GM12878 (cell line): ENCODE results near the gene PDE7B. TPM values are rescaled to one million over a fixed set of nuclear protein-coding genes. Genes with fewer than 3 reads are reported as not detected.

Experiments
- ATAC-seq: fragments of 200-7000 bp; cut with Tn5 transposase; 3 replicates; pipeline ENCODE4 v1.9.1; 2020; ENCODE audit warnings: mild to moderate bottlenecking, moderate library complexity
- BruUV-seq: library from RNA; stranded (reverse); fragments of 400-500 nt; replicated peaks from 2 replicates; lab custom pipeline; 2021; lab: Mats Ljungman, UMichigan
- CTCF ChIA-PET: fragments of 300-600 bp; sonication (Branson Sonifier 250); formaldehyde crosslinking; extraction: SDS; loops from one replicate; lab custom pipeline; 2021; ENCODE audit warnings: inconsistent platforms; lab: Yijun Ruan, JAX
- POLR2A ChIA-PET: fragments of 350-600 bp; formaldehyde crosslinking; extraction: SDS; loops from one replicate; lab custom pipeline; 2021; ENCODE audit warnings: inconsistent platforms; lab: Charles Lee
- RAD21 ChIA-PET: fragments of 300-600 bp; sonication (Branson Sonifier 250); formaldehyde crosslinking; loops from one replicate; lab custom pipeline; 2023; ENCODE audit warnings: antibody characterized with exemption; ENCODE audit not compliant: unreplicated experiment; lab: Charles Lee
- SMC1A ChIA-PET: fragments of 300-600 bp; sonication (Branson Sonifier 250); formaldehyde crosslinking; loops from one replicate; lab custom pipeline; 2023; ENCODE audit not compliant: unreplicated experiment, uncharacterized antibody; lab: Charles Lee
- DNase-seq: peaks from one replicate; pipeline ENCODE4 v3.0.0-alpha.2; 2011; ENCODE audit warnings: low read depth, low spot score
- FAIRE-seq: peaks from 3 replicates; lab custom pipeline; 2011; peaks lifted over from hg19 to GRCh38; lab: Jason Lieb, UNC
- H2AFZ ChIP-seq: 2 replicates; pipeline ENCODE4 v1.6.0; 2011; ENCODE audit warnings: low read depth, low read length, control low read depth; ENCODE audit not compliant: control insufficient read depth
- H3K27ac ChIP-seq: 2 replicates; pipeline ENCODE4 v1.5.1; 2011; ENCODE audit warnings: control low read depth; ENCODE audit not compliant: control insufficient read depth, insufficient read depth
- H3K27me3 ChIP-seq, 2 experiments: replicated peaks in 1 of 2; 2 replicates each; pipeline versions ENCODE4 v1.6.0 to v1.6.1; 2011; ENCODE audit warnings: low read length in 1 of 2; ENCODE audit not compliant: control insufficient read depth in 2 of 2, insufficient read depth in 2 of 2
- H3K36me3 ChIP-seq, 2 experiments: 2 replicates each; pipeline ENCODE4 v1.5.1; 2011; ENCODE audit warnings: low read length in 1 of 2; ENCODE audit not compliant: control insufficient read depth in 2 of 2, insufficient read depth in 2 of 2
- H3K4me1 ChIP-seq: 2 replicates; pipeline ENCODE4 v1.6.1; 2011; ENCODE audit warnings: mild to moderate bottlenecking, low read length, moderate library complexity, mixed read lengths; ENCODE audit not compliant: control insufficient read depth, insufficient read depth
- H3K4me2 ChIP-seq: 2 replicates; pipeline ENCODE4 v1.6.0; 2011; ENCODE audit warnings: control low read depth; ENCODE audit not compliant: control insufficient read depth, insufficient read depth
- H3K4me3 ChIP-seq: fragments of 200-600 bp; sonication (generic); 2 replicates; pipeline ENCODE4 v1.5.1; 2016
- H3K79me2 ChIP-seq: 2 replicates; pipeline ENCODE4 v1.6.0; 2011; ENCODE audit warnings: low read length; ENCODE audit not compliant: control insufficient read depth, insufficient read depth
- H3K9ac ChIP-seq: 2 replicates; pipeline ENCODE4 v1.8.0; 2011; ENCODE audit warnings: low read length, control low read depth, mixed read lengths; ENCODE audit not compliant: control insufficient read depth, insufficient read depth
- H3K9me3 ChIP-seq: replicated peaks from 3 replicates; pipeline ENCODE4 v1.5.1; 2011; ENCODE audit warnings: mild to moderate bottlenecking, low read length; ENCODE audit not compliant: control insufficient read depth, insufficient read depth
- H4K20me1 ChIP-seq: 2 replicates; pipeline ENCODE4 v1.6.0; 2011; ENCODE audit not compliant: control insufficient read depth, insufficient read depth
- BHLHE40 ChIP-seq, 2 experiments: fragments of 450-650 bp in 1 of 2; IDR thresholded peaks; 2 replicates each; pipeline ENCODE4 v1.6.1; 2011 to 2017; ENCODE audit warnings: low read depth in 2 of 2, borderline replicate concordance in 1 of 2, improper control_type of control experiment in 1 of 2, low read length in 1 of 2, mild to moderate bottlenecking in 1 of 2
- CHD1 ChIP-seq: IDR thresholded peaks from 2 replicates; pipeline ENCODE4 v1.6.1; 2012; ENCODE audit warnings: low read depth, low read length, improper control_type of control experiment
- E4F1 ChIP-seq: fragments of 450-650 bp; IDR thresholded peaks from 2 replicates; pipeline ENCODE4 v1.6.1; 2018; ENCODE audit warnings: borderline replicate concordance, mild to moderate bottlenecking; ENCODE audit not compliant: partially characterized antibody
- FOXK2 ChIP-seq: fragments of 450-650 bp; IDR thresholded peaks from 2 replicates; pipeline ENCODE4 v1.6.1; 2017; ENCODE audit warnings: mild to moderate bottlenecking, moderate library complexity
- HCFC1 ChIP-seq: fragments of 150-350 bp; IDR thresholded peaks from 2 replicates; pipeline ENCODE4 v1.6.1; 2014; ENCODE audit warnings: low read length
- KLF5 ChIP-seq: fragments of 450-650 bp; IDR thresholded peaks from 2 replicates; pipeline ENCODE4 v1.6.1; 2014; ENCODE audit warnings: mild to moderate bottlenecking; ENCODE audit not compliant: partially characterized antibody
- NFIC ChIP-seq: IDR thresholded peaks from 2 replicates; pipeline ENCODE4 v1.6.1; 2012; ENCODE audit warnings: low read depth, mild to moderate bottlenecking, inconsistent platforms, low read length, moderate library complexity
- NFXL1 ChIP-seq: fragments of 450-650 bp; IDR thresholded peaks from 2 replicates; pipeline ENCODE4 v1.6.1; 2017; ENCODE audit warnings: antibody characterized with exemption, mild to moderate bottlenecking, borderline replicate concordance
- PML ChIP-seq: IDR thresholded peaks from 2 replicates; pipeline ENCODE4 v1.6.1; 2012; ENCODE audit warnings: low read length, inconsistent platforms
- POLR2AphosphoS2 ChIP-seq: IDR thresholded peaks from 2 replicates; pipeline ENCODE4 v1.6.1; 2011; ENCODE audit warnings: low read depth, mild to moderate bottlenecking, low read length, improper control_type of control experiment, moderate library complexity
- RCOR1 ChIP-seq: conservative IDR thresholded peaks from 2 replicates; pipeline ENCODE4 v1.6.1; 2012; ENCODE audit warnings: low read depth, low read length, improper control_type of control experiment
- SIN3A ChIP-seq: IDR thresholded peaks from 2 replicates; pipeline ENCODE4 v1.6.1; 2012; ENCODE audit warnings: low read depth, low read length, improper control_type of control experiment
- SUZ12 ChIP-seq: fragments of 200-600 bp; sonication (generic); IDR thresholded peaks from one replicate; pipeline ENCODE4 v1.6.1; 2018; ENCODE audit warnings: antibody characterized with exemption, mild to moderate bottlenecking; ENCODE audit not compliant: unreplicated experiment
- TCF12 ChIP-seq: IDR thresholded peaks from 2 replicates; pipeline ENCODE4 v1.6.1; 2011; ENCODE audit warnings: low read depth, mild to moderate bottlenecking, low read length
- YBX1 ChIP-seq: fragments of 450-650 bp; IDR thresholded peaks from 2 replicates; pipeline ENCODE4 v1.6.1; 2016; ENCODE audit warnings: antibody characterized with exemption
- ZNF24 ChIP-seq: fragments of 450-650 bp; IDR thresholded peaks from 2 replicates; pipeline ENCODE4 v1.6.1; 2017; ENCODE audit warnings: antibody characterized with exemption, mild to moderate bottlenecking
- ZNF384 ChIP-seq: IDR thresholded peaks from 2 replicates; pipeline ENCODE4 v1.6.1; 2012; ENCODE audit warnings: low read depth, mild to moderate bottlenecking, low read length, improper control_type of control experiment, borderline replicate concordance
- WGBS: methylation state at CpG from one replicate; pipeline ENCODE4 v1.1.6; 2016; ENCODE audit warnings: low lambda C conversion rate; ENCODE audit not compliant: insufficient replicate concordance, insufficient coverage; ENCODE audit errors: missing lambda C conversion rate; 5-methylcytosine and 5-hydroxymethylcytosine counted together
- in situ Hi-C: fragments of 300-500 bp; cut with MboI; formaldehyde crosslinking; loops from 9 replicates; pipeline ENCODE4 v1.14.3; 2018; ENCODE audit warnings: mixed read lengths
- intact Hi-C: fragments of 100-400 bp; cut with micrococcal nuclease; formaldehyde crosslinking; loops from one replicate; pipeline ENCODE4 v1.14.2; 2022; ENCODE audit not compliant: unreplicated experiment
- polyA plus RNA-seq, 11 experiments: library from polyadenylated mRNA; depleted of rRNA in 4 of 11; unstranded in 6 of 11; stranded (reverse) in 5 of 11; fragments of >200 nt; fragmentation: Nextera tagmentation in 4 of 11; fragmentation: Illumina TruSeq in 1 of 11; extraction: Ambion mirVana in 4 of 11; extraction: Trizol in 1 of 11; gene quantifications; 1 replicate in 1 of 11; 2 replicates in 10 of 11; pipeline versions ENCODE4 v1.2.1 to v1.2.3, GENCODE V29; 2011 to 2016; ENCODE audit warnings: inconsistent platforms in 2 of 11, missing spikeins in 2 of 11, low read depth in 1 of 11
- total RNA-seq, 4 experiments: library from RNA; depleted of rRNA in 3 of 4; stranded (reverse); fragments of >200 nt in 3 of 4; fragmentation: Illumina TruSeq in 1 of 4; extraction: Trizol in 1 of 4; gene quantifications; 2 replicates each; pipeline versions ENCODE4 v1.2.1 to v1.2.3, GENCODE V29; 2013 to 2021
- TF ChIP-seq, protein P1 (sequence below): IDR thresholded peaks from 2 replicates; pipeline ENCODE4 v1.6.1; 2012; ENCODE audit warnings: low read length, inconsistent platforms

PDE7B gene
- total and polyA plus RNA-seq, 10 of the 15 experiments (the other 5 are each of a cell fraction or from before 2014, with no cell fraction given): not detected

DNA sequence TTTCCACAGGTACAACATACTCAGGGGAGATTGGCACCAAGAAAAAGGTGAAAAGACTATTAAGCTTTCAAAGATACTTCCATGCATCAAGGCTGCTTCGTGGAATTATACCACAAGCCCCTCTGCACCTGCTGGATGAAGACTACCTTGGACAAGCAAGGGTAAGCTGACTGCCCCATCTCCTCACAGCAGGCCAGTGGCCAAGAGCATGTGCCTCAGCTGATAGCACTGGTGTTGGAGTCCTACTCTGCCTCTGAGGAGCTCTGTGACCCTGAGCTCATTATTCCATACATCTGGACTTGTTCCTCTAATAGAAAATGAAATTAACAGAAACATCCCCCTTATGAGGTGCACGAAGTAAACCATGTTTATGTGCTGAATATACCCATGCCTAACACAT is 295.8 kb downstream of the PDE7B start (continued):
- TF ChIP-seq RCOR1 (no peak), SUZ12 (no peak), SIN3A (no peak), TCF12 (no peak)

DNA sequence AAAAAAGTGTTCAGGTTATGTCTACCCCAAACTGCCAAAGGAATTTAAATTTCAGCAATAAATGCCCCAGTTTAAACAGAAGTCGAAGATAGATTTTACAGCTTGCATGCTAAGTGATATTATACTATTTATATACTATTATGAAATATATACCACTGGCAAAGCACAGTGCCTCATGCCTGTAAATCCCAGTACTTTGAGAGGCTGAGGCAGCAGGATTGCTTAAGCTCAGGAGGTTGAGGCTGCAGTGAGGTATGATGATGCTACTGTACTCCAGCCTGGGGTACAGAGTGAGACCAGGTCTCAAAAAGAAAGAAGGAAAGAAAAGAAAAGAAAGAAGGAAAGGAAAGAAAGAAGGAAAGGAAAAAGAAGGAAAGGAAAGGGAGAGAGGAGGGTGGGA is 296.6 kb downstream of the PDE7B start:
- H3K27ac ChIP-seq: no peak overlapping the region
- intact Hi-C loops (no loop called here), in situ Hi-C loops (no loop called here)
- no peak for ATAC-seq
- peaks cover 0 to 3% of the 10 kb centered on the region in 2 experiments; a peak in 1 of 4 replicates for H3K27me3 ChIP-seq
- 0% methylated on average over 1 of the region's 1 CpG for WGBS
- H3K4me1 ChIP-seq: no peaks in the 10 kb centered on the region
- no peak for TF ChIP-seq E4F1
- TF ChIP-seq PML: no peak
- no peak for TF ChIP-seq HCFC1
- TF ChIP-seq FOXK2: no peak
- TF ChIP-seq KLF5: no peak
- no peak for TF ChIP-seq NFIC
- TF ChIP-seq, protein P1, sequence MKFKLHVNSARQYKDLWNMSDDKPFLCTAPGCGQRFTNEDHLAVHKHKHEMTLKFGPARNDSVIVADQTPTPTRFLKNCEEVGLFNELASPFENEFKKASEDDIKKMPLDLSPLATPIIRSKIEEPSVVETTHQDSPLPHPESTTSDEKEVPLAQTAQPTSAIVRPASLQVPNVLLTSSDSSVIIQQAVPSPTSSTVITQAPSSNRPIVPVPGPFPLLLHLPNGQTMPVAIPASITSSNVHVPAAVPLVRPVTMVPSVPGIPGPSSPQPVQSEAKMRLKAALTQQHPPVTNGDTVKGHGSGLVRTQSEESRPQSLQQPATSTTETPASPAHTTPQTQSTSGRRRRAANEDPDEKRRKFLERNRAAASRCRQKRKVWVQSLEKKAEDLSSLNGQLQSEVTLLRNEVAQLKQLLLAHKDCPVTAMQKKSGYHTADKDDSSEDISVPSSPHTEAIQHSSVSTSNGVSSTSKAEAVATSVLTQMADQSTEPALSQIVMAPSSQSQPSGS: no peak
- TF ChIP-seq YBX1: no peak
- TF ChIP-seq BHLHE40 (IDR thresholded peaks at IDR 0.05; ENCODE audit: borderline replicate concordance in 1 of 2, low read depth in 2 of 2, low read length in 1 of 2): no peak
- no peak for TF ChIP-seq POLR2AphosphoS2
- TF ChIP-seq ZNF384: no peak
- TF ChIP-seq ZNF24: no peak
- TF ChIP-seq CHD1: no peak
- TF ChIP-seq NFXL1: no peak
- RAD21 ChIA-PET: no interaction called here
- no peak overlapping the region for H3K4me2 ChIP-seq
- H3K79me2 ChIP-seq: no peaks in the 10 kb centered on the region
- SMC1A ChIA-PET: interaction anchor here (1.3 kb wide), 1 partner anchor 10 kb away, joined by 3 read pairs; no protein-coding TSS in a partner anchor
- no peaks in the 10 kb centered on the region for H3K36me3 ChIP-seq
- CTCF ChIA-PET: no interaction called here
- no peak overlapping the region for H3K9ac ChIP-seq
- no peak overlapping the region for H3K4me3 ChIP-seq
- no peaks in the 10 kb centered on the region for H4K20me1 ChIP-seq
- no peaks in the 10 kb centered on the region for H3K9me3 ChIP-seq
- POLR2A ChIA-PET: no interaction called here
- BruUV-seq: no TSS peak
- FAIRE-seq: no peak
- DNase-seq: no peak
- H2AFZ ChIP-seq: no peak overlapping the region
